Posterior cingulate gyrus (tissue), 11 donors: ENCODE measurements around the gene GRIP2.

ENCODE experiments used
- DNase-seq, 10 donors: peaks; one replicate each; pipeline versions ENCODE4 v3.0.0 to v3.0.0-alpha.2; 2020 to 2021; ENCODE audit warnings: mixed read lengths in 3 of 10
- intact Hi-C: fragments of 100-400 bp; cut with DNase I; formaldehyde crosslinking; loops from one replicate; pipeline ENCODE4 v1.15.1; 2023

The GRIP2 gene

DNA sequence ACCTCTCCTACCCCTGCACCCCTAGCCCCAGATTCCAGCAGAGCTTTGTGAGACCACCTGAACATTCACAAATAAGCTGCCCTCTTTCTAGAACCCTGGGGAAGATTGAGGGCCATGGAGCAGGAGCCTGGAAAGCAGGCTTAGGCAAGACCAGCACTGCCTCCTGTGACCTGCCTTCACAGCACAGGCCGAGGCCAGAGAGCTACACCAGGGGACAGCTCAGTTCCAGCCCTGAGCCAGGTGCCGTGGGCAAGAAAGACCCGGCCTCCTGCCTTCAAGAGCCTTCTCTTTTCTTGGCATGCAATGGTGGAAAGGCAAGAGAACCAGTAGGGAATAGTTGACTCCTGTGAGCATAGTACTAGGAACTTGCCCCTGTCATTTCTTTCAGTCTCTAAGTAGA, 89.6 kb downstream of the GRIP2 start:
- DNase-seq: peak in 2 of 10 donors; percentile 28 to 57
- intact Hi-C loops: loop anchor here (5.0 kb wide), 1 partner anchor 43 kb away; no protein-coding TSS in a partner anchor

- peak in 3 of 10 donors; percentile 56 to 74 (median 65) for DNase-seq
- intact Hi-C loops: no loop called here
Measured at GRCh38 chr3:14448756-14449727, 91.1 kb downstream of the GRIP2 start.

- DNase-seq: peak in 2 of 10 donors; percentile 17 to 74
- intact Hi-C loops: no loop called here
Measured at GRCh38 chr3:14448063-14448462, 92.1 kb downstream of the GRIP2 start.

DNA sequence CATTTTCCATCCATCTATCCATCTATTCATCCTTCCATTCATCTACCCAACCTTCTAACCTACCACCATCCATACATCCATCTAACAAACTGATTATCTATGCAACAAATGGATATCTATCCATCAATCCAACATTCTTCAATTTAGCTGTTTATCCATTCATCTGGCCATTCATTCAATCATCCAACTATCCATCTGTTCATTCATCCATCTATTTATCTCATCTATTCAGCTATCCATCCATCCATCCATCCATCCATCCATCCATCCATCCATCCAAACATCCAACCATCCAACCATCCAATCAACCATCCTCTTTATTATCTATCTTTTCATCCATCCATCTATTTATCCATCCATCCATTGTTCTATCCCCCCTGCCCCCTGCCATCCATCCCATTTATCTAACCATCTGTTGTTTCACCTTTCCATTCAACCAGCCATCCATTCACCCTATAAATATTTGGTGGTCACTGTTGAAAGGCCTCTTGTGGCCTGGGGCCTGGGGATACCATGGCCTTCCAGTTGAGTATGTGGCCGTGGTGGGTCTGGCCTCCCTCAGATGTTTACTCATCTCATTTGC, 93.1 kb downstream of the GRIP2 start:
- intact Hi-C loops: no loop called here

GRCh38 chr3:14445773-14446172, 94.4 kb downstream of the GRIP2 start:
- no peak for DNase-seq
- intact Hi-C loops: no loop called here

More for the DNA sequence above, 93.1 kb downstream of the GRIP2 start:
- DNase-seq: peak in 1 of 10 donors; percentile 8

DNA sequence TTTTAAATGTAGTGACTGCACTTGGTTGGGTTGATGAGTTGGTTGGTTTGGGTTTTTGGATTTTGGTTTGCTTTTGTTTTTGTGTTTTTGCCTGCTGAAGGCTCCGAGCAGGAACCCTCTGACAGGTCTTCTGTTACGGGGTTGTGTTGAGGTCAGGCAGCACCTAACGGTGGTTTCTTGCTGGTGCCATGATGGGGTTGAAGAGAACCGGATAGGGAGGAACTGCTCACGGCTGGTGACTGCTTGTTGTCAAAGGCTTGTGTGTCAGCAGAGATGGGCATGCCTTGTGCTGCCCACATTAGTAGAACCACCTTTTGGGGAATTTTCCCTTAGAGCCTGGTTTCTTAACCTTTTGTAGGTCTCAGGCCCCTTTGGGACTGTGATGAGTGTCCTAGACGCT, 95.8 kb downstream of the GRIP2 start:
- DNase-seq: peak in 1 of 10 donors; percentile 1
- intact Hi-C loops: no loop called here

DNA sequence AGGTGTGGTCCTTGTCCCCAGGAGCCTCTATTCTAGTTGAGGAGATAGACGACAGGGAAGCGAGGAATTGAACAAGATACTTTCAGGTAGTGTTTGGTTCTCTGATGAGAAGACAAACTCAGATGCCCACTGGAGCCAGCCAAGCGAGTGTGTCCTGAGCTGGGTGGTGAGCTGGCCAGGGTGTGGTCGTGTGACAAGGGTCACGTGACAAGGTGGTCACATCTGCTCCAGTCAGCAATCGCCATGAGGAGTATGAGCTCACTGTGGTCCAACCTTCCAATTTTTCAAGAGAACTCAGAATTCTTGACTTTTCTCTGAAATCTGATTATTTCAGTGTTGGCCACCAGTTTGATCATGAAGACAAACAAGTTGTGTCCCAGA, 98.2 kb downstream of the GRIP2 start:
- peak in 1 of 10 donors; percentile 19 for DNase-seq
- intact Hi-C loops: no loop called here

- intact Hi-C loops: no loop called here
- DNase-seq: peak in 2 of 10 donors; percentile 55 to 62
Measured at GRCh38 chr3:14441240-14441919, 98.8 kb downstream of the GRIP2 start.

GRCh38 chr3:14440531-14441239, 99.5 kb downstream of the GRIP2 start:
- DNase-seq: peak in 4 of 10 donors; percentile 48 to 91 (median 84)
- intact Hi-C loops: no loop called here

DNA sequence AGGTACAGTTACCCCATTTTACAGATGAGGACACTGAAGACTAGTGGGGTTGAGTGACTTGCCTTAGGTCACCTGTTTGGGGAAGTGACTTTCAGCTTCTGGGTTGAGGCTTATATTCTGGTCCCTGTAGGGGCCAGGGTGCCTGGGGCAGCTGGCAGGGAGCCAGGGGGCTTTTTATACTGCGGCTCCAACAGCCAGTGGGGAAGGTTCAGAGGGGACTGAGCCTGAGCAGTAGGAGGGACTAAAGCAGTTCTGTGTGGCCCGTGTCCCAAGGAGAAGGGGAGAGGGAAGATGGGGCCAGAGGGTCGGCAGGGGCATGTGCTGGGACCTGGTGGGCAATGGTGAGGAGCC, 100.0 kb downstream of the GRIP2 start:
- peak in 1 of 10 donors; percentile 37 for DNase-seq
- intact Hi-C loops: no loop called here

GRCh38 chr3:14439501-14440167, 100.5 kb downstream of the GRIP2 start:
- peak in 4 of 10 donors; percentile 38 to 89 (median 82) for DNase-seq
- intact Hi-C loops: no loop called here
